Keratinocyte (primary cell): Measurements from ENCODE around the gene KRTAP4-16.

Experiments used
- EZH2 ChIP-seq: IDR thresholded peaks from one replicate; pipeline ENCODE4 v1.6.1; 2012; ENCODE audit warnings: inconsistent platforms, mild to moderate bottlenecking, low read length, moderate library complexity
- TF ChIP-seq, protein P1 (sequence below), 3 experiments: IDR thresholded peaks in 1 of 3; conservative IDR thresholded peaks in 1 of 3; optimal IDR thresholded peaks in 1 of 3; 2 replicates in 2 of 3; 3 replicates in 1 of 3; pipeline versions ENCODE3 to v1.5.1; 2011; ENCODE audit warnings: low read length in 3 of 3, mild to moderate bottlenecking in 3 of 3, moderate library complexity in 2 of 3, control low read depth in 1 of 3, inconsistent platforms in 1 of 3; ENCODE audit not compliant: insufficient read depth in 2 of 3; ENCODE audit errors: extremely low read depth in 1 of 3

DNA sequence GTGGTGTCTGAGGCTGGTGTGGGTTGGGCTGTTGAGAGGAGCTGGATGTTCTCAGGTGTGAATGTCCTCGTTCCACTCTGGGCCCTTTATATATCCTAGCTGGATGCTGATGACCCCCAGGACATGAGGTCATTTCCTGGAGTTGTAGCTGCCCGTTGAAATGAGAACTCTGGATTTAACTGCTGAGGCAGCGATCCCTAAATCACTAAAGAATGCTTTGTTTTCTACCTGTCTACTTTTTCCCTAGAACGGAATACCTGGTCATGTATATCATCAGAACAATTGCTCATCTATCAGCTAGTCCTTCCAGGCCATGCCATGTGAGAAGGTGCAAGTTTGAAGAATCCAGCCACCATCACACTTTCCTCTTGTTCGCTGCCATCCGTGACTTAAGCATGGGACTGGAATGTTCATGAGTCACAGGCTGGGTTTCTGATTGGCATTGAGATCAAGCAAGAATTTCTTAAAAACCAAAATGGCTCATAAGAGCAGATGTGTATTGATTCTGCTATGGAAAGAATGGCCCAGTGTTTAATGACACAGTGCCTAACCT, 41.9 kb downstream of the KRTAP4-16 start, which contains the start of gene KRTAP2-3:
- TF ChIP-seq, protein P1, sequence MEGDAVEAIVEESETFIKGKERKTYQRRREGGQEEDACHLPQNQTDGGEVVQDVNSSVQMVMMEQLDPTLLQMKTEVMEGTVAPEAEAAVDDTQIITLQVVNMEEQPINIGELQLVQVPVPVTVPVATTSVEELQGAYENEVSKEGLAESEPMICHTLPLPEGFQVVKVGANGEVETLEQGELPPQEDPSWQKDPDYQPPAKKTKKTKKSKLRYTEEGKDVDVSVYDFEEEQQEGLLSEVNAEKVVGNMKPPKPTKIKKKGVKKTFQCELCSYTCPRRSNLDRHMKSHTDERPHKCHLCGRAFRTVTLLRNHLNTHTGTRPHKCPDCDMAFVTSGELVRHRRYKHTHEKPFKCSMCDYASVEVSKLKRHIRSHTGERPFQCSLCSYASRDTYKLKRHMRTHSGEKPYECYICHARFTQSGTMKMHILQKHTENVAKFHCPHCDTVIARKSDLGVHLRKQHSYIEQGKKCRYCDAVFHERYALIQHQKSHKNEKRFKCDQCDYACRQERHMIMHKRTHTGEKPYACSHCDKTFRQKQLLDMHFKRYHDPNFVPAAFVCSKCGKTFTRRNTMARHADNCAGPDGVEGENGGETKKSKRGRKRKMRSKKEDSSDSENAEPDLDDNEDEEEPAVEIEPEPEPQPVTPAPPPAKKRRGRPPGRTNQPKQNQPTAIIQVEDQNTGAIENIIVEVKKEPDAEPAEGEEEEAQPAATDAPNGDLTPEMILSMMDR (optimal IDR thresholded peaks at IDR 0.05 in 1 of 3, IDR thresholded peaks at IDR 0.05 in 1 of 3, conservative IDR thresholded peaks at IDR 0.05 in 1 of 3; ENCODE audit: extremely low read depth in 1 of 3, insufficient read depth in 2 of 3, low read length in 3 of 3): no peak
- no peak for TF ChIP-seq EZH2
